Activated CD8-positive, alpha-beta memory T cell treated with anti-CD3 and anti-CD28 coated beads, Interleukin-2, amount 50 U/mL, for 48 hours (primary cell): ENCODE measurements around the gene CHI3L2.

ENCODE experiments used
- DNase-seq: peaks from one replicate; pipeline ENCODE4 v3.0.0-alpha.2; 2020

The CHI3L2 gene

DNA sequence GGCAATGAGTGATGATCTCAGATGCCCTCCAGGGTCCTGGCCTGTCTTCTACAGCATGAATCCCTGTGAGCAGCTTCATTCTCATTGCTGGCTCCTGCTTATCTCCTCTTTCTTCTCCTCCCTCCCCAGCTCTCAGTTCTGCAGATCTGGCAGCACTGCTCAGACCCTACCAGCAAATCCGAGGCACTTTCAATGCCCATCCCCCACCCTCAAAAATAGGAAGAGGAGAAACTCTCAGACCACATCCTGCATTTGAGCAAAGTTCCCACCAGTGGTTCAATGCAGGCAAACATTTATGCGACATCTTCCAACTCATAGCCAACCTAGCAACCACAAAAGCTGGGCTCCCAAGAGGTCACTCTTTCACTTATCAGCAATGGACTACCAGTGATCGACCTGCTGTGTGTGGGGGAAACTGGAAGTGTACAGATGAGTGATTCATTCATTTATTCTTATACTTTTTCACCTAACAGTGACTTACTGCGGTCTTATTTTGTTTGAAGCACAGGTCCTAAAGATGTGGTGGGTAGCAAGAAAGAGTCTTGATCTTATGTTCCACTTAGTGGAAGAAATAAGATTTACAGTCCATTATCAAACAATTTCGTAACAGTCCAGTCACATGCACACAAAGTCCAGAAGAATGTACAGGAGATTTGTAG, 5.8 kb upstream of the CHI3L2 start:
- peak; percentile 66 for DNase-seq

DNA sequence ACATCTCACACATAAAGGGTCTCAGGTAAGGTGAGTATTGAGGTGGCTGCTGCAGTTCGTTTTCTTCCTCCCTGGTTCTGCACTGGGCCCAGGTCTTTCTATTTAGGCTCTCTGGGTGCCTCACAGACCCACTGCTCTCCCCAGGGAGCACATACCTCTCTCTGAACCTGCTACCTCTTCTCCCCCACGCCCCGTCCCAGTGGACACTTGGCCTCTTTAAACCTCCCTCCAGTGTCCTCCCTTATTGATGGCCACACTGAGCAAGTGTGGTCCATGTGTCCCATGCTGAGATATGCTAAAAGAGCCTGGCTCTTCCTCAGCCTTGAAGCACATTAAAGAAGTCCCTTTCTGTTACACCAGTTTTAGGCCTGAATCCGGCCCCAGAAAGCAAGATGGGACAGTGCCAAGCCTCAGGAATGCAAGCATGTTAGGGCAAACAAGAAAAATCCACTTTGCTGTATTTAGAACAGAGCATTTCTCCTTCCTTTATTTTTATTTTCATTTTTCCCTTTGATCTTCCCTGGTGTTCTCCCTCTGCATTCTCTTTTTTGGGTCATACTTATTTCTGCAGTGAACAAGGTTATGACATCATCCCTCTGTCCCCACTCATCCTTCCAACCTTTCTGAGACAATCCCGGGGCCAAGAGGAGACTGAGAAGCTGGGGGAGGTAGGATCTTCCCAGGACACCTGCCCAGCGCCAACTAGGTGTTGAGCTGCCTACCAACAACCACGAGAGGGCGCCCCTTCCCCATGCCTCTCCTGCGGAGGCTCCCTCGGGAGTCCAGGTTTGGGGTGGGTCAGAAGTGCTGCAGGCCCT, 5.0 kb upstream of the CHI3L2 start:
- peak; percentile 89 for DNase-seq

DNA sequence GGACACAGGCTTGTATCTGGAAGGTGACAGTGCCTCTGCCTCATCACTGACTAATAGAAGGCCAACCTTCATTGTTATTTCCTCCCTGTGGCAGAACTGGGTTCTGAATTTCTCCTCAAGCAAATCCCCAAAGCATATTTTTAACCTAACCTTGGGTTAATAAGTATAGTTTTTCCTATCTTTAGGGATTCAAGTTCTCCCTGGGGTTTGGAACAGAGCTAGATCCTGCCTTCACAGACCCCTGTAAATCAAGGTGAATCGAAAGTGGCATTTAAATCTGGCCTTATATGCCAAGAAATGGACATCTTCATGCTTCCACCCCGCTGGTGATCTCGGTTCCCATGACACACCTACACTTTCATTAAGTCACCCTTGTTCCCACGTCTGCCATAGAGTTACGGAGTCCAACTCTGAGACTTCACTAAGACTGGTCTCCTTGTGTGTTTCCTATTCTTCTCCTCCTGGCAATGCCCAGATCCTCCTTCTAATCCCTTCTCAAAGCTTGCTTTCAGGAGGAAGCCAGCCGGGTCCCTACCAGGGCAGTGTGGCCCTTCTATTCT, 4.3 kb upstream of the CHI3L2 start:
- no peak for DNase-seq

DNA sequence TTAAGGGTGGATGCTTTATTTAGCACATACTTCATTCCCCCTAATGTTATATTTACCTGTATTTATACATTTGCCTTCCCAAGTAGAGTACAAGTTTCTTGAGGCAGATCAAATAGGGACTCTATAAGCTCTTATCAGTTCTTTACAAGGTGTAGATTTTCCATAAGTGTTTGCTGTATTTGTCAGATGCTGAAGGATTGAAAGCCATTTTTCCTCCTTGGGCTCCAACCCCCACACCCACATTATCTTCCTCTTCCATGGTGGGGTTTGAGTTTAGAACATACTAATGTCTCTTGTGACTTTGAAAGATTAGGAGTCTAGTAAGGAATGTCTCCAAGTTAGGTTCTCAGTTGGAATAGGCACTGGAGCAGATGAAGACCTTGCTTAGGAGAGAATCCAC, 2.4 kb upstream of the CHI3L2 start:
- no peak for DNase-seq

DNA sequence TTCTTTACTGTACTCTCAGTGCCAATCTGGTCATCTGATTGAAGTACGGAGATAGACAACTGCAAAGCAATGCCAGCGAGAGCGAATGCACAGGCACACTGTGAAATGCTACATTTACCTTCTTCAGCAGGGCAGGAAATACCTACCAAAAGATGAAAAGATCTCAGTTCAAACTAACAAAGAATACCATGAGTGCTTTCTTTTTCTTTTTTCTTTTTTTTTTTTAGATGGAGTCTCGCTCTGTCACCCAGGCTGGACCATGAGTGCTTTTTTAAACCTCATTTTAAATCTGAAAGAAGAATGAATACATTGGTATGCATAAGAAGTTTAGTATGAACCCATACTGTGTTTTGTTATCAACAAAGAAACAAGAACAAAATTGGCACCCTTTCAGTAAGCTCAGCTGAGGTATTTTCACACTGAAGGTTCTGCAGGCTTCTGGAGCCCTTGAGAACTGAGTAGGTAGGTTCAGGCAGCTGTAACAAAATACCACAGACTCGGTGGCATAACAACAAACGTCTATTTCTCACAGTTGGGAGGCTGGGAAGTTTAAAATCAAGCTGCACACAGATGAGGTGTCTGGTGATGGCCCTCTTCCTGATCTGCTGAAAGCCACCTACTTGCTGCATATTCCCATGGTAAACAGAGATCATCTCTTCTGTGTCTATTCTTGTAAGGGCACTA, 1.7 kb upstream of the CHI3L2 start:
- DNase-seq: no peak

DNA sequence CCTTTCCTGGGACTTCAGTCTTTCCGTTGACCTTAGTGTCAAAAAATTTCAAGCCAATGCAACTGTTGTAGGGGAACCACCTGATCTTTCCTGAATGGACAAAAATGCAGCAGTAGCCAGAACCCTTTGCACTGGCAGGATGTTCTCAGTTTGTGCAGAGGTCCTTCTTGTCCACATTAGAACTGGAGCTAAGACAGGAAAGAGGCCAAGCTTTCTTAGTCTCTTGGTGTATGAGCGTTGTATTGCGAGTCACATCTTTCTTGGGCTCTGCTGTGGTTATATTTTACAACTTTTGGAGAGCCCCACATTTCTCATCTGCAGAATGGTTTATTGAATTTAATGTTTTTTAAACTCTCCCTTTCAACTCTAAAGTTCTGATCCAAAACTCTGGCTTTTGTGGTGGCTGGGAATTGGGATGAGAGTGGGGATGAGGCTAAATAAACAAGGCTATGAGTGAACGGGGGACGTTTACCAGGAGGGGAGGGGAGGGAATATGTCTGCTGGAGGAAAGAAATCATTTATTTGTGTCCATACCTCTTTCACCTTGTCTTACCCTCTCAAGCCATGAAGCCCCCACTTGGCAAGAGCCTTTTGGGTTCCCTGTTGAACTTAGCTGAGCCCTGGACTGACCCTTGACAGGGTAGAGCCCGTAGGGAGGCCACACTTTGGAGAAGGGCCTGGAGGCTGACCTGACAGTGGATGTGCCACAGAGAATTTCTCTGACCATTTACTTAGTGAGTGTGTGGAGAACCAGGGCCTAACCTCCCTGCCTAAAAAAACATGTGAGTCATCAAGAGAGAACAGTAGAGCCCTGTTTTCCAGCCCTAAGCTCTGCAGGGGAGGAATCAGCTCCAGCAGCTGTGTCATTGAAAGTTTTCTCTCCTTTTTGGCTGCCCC, 586 bp downstream of the CHI3L2 start:
- no peak for DNase-seq

DNA sequence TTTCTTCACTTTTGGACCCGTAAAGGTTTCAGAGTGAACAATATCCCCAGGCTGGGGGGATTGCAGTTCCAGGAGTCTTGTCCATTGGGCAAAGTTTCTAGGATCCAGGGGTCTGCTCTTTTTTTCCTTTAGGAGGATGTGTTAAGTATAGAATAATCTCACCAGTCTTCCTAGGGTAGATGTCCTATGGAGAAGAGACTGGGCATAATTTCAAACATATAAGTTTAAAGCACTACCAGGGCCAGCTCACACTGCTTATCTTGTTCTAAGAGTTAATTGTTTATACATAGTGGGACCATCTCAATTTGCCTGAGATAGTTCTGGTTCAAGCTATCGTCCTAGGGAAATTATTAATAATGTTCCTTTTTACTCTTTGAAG, 1.2 kb downstream of the CHI3L2 start:
- no peak for DNase-seq

DNA sequence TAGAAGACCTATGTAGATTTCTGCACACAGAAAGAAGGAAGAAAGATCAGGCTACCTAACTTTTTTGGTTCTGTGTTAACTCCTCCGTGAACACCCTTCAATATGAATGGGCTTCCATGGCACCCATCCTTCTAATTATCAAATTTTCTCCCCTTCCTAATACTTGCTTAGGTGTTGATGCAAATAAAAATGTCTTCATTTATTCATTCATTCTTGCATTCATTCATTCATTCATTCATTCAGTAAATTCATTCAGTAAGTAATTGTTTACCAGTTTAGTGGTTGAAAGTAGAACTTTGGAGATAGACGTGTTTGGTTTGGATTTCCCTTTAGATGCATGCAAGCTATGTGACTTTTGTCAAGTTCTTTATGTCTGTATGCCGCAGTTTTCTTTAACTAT, 4.6 kb downstream of the CHI3L2 start:
- DNase-seq: no peak

DNA sequence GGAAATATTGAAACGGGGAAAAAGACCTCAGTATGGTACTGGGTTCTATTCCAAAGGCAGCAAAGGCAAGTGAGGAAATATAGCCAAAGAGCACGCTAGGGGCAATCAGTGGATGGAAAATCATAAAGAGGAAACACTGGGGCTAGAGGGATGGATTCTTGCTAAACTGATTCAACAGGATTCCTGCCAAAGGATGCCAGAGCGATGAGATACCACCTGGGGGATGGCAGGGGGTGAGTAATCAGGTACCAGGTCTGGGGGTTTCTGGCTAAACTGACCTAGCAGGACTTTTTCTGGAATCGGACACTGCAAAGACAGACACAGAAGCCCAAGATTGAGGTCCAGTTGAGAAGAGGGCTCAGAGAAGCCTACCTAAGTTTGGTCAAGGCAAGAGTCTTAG, 6.7 kb downstream of the CHI3L2 start:
- no peak for DNase-seq

DNA sequence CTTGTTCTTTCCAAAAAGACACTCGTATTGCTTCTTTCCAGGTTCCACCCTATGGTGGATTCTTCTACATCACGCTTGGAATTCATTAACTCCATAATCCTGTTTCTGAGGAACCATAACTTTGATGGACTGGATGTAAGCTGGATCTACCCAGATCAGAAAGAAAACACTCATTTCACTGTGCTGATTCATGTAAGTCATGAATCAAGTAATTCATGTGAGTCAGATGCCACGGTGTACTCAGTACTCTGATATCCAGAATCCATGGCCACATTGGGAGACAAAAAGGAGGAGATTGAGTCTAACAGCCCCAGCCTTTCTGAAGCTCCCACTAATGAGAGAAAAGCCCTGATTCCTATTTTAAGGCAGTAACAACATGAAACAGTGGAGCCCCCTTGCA, 7.4 kb downstream of the CHI3L2 start:
- DNase-seq: no peak

DNA sequence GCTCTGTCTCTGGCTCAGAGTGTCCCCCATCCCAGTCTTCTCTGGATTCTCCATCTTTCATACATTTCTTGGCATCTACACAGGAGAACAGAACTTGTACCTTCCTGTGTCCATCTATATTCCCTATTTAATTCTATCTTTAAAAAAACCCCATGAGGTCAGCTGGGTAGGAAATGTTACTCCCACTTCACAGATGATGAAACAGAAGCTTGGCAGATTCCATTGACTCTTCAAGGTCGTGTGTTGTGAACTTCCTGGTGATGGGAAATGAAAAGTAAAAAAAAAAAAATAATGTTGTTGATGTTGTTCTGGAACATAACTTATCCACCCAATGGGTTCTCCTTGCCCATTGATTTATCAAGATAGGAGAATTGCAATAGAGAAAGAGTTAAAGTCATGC, 8.9 kb downstream of the CHI3L2 start:
- DNase-seq: no peak

DNA sequence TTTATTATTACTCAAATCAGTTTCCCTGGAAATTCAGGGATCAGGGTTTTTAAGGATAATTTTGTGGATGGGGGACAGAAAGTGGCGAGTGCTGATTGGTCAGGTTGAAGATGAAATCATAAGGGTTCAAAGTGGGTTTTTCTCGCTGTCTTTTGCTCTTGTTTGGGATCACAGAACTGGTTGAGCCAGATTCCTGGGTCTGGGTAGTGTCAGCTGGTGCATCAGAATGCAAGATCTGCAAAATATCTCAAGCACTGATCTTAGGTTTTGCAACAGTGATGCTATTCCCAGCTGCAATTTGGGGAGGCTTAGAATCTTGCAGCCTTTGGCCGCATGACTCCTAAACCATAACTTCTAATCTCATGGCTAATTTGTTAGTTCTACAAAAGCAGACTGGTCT, 9.3 kb downstream of the CHI3L2 start:
- DNase-seq: no peak

DNA sequence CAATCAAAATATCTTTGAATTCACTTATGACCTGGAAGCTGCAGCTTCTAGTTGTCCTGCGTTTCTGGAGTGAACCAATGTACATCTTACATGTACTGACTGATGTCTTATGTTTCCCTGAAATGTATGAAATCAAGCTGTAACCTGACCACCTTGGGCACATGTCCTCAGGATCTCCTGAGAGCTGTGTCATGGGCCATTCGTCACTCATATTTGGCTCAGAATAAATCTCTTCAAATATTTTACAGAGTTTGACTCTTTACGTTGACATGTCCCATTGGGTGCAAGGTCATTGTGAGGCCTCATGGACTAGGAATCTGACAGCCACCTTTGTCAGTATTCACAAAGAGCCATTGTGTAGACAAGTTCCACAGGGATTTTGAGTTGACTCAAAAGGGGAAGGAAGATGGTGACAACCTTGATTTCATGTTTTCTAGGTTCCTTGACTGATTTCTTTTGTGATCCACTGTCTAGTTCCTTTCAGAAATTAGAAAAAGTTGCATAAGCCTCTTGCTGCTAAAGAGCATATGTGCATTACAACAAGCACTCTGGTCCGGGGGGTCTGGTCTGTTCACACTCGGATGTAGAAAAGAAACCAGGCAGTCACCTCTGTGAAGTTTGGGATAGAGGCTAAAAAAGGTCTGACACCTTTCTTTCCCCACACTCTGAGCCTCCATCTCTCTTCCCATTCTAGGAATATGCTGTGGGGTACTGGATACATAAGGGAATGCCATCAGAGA, 10.7 kb downstream of the CHI3L2 start:
- no peak for DNase-seq

DNA sequence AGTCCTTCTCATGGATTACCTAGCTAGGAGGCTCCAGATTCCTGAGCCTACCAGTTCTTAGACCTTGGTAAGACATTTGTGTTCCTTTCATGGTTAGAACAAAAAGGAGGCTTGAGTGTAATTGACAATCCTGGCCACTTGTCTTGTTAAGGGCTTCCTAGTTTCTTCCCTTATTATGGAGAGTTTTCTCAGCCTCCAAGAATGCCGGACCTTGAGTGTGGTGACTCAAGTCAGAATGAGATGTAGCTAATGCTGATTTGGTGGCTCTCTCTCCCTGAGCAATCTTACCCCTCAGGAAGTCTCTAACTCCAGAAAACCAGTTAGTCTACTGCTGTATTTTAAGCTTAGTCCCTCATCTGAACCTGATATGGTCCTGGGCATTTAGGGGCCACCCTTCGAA, 14.3 kb downstream of the CHI3L2 start:
- no peak for DNase-seq

DNA sequence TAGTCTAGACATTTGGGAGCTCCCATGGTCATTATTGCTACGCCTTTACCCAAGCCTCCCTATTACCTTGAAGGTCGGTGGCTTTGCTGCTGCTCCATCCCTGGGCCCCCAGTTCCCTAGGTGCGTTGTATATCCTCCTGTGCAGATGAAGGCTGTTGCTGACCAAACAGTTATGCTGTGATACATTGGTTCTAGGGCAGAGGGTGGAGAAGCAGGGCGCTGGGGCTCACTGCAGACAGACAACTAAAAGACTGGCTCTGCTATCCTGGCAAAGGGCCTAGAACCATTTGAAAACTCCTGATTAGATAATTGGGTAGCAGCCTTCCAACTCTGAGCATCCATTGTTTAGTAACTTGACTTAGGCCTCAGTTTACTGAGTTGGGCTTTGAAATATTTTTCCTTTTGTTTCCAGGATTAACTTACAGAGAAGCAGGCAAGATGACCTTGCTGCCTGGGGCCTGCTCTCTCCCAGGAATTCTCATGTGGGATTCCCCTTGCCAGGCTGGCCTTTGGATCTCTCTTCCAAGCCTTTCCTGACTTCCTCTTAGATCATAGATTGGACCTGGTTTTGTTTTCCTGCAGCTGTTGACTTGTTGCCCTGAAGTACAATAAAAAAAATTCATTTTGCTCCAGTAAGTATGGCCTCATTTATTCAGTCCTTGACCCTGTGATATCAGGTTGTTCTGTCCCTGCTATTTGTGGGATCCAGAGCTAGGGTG, 15.5 kb downstream of the CHI3L2 start:
- no peak for DNase-seq

DNA sequence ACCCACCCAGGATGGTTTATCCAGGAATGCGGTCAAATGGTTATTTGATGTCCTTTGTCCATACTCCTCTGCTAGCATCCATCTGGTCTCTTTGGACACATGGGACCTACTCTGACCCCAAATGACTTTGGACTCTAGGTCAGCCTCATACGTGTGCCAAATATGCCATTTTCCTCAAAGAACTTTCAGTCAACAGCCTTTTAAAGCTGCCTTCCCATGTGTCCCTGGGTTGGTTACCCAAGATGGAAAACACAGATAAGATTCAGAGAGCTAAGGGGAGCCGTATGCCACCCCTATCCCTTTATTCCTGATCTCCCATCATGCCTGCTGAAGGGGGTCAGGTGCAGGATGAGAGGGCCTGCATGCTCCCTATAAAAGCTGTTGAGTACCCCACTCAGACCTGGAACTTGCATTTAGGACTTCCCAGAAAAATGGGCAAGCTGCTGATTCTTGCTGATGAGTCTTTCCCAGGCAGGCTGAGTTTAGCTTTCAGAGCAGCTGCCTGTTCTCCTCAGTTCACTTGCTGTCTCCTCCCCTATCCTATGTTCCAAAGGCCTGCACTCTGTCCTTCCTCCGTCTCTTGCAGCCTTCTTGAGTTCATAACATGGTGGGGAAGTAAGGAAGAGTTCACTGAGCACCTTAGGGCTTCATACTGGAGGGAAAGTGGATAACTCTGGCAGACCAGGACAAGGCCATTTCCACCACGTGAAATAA, 19.8 kb downstream of the CHI3L2 start:
- no peak for DNase-seq

DNA sequence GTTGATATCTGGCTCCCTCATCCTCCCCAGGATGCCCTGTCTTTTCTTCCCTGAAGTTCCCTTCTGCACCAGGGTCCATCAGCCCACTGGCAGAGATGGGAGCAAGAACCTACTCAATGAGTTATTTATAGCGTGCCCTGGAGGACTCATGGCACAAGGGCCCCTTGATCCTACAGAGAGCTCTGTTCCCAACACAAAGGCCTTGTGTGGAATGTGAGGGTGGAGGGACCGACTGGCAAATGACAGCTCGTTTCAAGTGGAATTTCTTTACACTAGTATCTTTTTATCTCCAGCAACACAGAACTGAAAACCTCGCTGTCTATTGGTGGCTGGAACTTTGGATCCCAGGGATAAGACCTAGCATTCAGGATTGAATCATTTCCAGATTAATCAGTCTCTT, 22.4 kb downstream of the CHI3L2 start:
- DNase-seq: no peak

DNA sequence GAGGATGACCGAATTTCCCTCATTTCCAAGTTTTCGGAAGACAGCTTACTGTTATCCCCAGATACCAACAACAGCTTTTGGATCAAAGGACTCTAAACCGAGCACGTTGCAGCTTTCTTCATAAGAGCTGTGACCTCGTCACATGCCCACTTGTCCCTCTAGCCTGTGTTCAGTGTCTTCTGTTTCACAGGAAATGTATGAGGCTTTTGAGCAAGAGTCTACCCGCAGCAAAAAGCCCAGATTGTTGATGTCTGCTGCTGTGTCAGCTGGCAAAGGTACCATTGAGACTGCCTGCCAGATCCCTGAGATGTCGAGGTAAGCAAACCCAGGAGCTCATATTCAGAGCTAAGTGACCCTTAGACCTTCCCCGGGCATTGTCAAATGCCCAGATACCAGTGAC, 24.1 kb downstream of the CHI3L2 start:
- no peak for DNase-seq

DNA sequence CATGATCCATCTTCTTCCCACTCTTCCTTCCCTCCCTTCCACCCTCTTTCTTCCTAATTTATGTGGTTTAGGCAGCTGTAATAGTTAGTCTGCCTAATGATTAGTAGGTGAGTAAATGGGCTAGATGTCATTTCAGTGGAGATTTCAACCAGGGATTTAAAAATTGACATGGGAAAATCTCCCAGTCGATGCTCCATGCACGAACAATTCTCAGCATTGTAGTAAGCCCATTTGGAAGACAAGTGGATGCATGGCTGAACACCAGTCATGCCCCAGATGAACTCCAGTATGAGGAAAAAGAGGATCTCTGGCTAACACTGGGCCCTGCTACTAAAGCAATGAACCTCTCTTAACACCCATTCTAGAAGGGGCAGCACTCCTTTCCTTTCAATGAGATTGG, 25.3 kb downstream of the CHI3L2 start:
- no peak for DNase-seq

DNA sequence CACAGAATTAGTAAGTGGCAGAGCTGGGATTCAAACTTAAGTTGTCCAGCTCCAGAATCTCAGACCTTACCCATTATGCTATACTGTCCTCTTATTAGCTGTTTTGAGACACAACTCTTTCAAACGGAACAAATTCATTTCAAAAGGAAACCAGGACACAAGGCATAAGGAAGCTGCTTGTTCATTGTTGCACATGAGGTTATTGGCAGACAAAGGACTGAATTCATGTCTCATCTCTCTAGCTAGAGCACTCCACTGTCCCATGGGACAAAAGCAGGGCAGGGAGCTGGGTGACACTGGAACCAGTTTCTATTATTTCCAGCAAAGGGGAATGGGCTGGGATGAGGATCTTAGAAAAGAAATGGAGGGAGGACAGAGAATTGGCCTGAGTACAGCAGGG, 26.4 kb downstream of the CHI3L2 start:
- no peak for DNase-seq
